Measurements from ENCODE around the gene CLEC2L.

- TF ChIP-seq CTCF (IDR thresholded peaks at IDR 0.05; ENCODE audit: borderline replicate concordance, extremely low read depth, low read length, poor library complexity, severe bottlenecking) (no peak), EZH2 (IDR thresholded peaks at IDR 0.05; ENCODE audit: borderline replicate concordance, low read depth, low read length, severe bottlenecking) (no peak)
These were observed 42.1 kb upstream of the CLEC2L start for GRCh38 chr7:139481364-139481763.

All from DND-41 (cell line).